Ovary (tissue), 3 donors: Measurements from ENCODE around the gene NANS.

ENCODE experiments used
- EP300 ChIP-seq: sonication (generic); formaldehyde crosslinking; IDR thresholded peaks from one replicate; pipeline ENCODE4 v1.6.1; 2017; ENCODE audit warnings: antibody characterized with exemption
- POLR2A ChIP-seq: fragments of 450-650 bp; IDR thresholded peaks from one replicate; pipeline ENCODE4 v1.6.1; 2017; ENCODE audit warnings: antibody characterized with exemption, mild to moderate bottlenecking, moderate library complexity
- TF ChIP-seq, protein P1 (sequence below), 3 donors: fragments of 450-650 bp in 2 of 3; fragments of 200-600 bp in 1 of 3; IDR thresholded peaks; one replicate each; pipeline versions ENCODE4 v1.5.1 to v1.8.0; 2016 to 2022; ENCODE audit warnings: antibody characterized with exemption in 3 of 3, mild to moderate bottlenecking in 1 of 3
- donor health status: DM: no; HTN: no; CAD: no.

DNA sequence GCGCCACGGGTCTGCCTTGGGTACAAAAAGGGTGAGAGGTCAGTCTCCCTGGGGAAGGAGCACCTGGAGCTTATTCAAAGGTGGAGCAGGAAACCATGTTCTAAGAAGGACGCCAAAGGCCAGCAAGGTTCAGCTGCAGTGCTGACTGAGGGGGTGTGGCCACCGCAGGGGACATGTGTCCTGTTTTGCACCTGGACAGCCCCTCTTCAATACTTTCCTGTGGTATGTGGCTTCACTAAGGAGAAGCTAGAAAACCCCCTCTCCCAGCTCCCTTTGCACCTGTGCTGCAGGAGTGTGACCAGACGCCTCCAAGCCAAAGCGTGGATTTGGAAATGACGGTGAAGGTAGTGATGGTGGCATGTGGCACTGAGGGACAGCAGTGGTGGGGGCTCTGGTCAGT, 38.9 kb downstream of the NANS start:
- TF ChIP-seq, protein P1, sequence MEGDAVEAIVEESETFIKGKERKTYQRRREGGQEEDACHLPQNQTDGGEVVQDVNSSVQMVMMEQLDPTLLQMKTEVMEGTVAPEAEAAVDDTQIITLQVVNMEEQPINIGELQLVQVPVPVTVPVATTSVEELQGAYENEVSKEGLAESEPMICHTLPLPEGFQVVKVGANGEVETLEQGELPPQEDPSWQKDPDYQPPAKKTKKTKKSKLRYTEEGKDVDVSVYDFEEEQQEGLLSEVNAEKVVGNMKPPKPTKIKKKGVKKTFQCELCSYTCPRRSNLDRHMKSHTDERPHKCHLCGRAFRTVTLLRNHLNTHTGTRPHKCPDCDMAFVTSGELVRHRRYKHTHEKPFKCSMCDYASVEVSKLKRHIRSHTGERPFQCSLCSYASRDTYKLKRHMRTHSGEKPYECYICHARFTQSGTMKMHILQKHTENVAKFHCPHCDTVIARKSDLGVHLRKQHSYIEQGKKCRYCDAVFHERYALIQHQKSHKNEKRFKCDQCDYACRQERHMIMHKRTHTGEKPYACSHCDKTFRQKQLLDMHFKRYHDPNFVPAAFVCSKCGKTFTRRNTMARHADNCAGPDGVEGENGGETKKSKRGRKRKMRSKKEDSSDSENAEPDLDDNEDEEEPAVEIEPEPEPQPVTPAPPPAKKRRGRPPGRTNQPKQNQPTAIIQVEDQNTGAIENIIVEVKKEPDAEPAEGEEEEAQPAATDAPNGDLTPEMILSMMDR (IDR thresholded peaks at IDR 0.05), result no peak
- no peak for TF ChIP-seq POLR2A
- TF ChIP-seq EP300, result no peak
